Measurements from ENCODE around the gene AKAP13. TPM values are rescaled to one million over a fixed set of nuclear protein-coding genes. Genes with fewer than 3 reads are reported as not detected.

AKAP13 gene
- total and polyA plus RNA-seq, 3 donors from 2014 or later: 79.5 to 207 (median 187) TPM

DNA sequence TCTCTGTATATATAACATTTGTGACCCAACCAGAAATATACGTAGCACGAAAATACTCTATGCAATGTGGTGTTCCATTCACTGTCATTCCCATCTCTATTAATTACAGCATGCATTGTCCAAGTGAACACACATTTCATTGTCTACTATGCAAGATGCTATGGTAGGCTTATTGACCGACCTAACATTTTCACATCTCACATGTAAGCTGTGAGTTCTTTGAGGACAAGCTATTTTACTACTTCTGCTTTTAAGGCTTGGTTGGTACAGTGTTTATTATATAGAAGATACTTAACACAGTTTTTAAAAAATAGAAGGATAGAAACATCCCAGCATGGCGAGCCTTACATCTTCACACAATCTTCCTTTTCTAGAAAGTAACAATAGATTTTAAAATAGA lies 249.9 kb downstream of the AKAP13 start:
- no peak overlapping the region for H3K4me3 ChIP-seq
- TF ChIP-seq, protein P1, sequence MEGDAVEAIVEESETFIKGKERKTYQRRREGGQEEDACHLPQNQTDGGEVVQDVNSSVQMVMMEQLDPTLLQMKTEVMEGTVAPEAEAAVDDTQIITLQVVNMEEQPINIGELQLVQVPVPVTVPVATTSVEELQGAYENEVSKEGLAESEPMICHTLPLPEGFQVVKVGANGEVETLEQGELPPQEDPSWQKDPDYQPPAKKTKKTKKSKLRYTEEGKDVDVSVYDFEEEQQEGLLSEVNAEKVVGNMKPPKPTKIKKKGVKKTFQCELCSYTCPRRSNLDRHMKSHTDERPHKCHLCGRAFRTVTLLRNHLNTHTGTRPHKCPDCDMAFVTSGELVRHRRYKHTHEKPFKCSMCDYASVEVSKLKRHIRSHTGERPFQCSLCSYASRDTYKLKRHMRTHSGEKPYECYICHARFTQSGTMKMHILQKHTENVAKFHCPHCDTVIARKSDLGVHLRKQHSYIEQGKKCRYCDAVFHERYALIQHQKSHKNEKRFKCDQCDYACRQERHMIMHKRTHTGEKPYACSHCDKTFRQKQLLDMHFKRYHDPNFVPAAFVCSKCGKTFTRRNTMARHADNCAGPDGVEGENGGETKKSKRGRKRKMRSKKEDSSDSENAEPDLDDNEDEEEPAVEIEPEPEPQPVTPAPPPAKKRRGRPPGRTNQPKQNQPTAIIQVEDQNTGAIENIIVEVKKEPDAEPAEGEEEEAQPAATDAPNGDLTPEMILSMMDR (IDR thresholded peaks at IDR 0.05): no peak
- no peak for TF ChIP-seq POLR2A (IDR thresholded peaks at IDR 0.05)
- no peak for DNase-seq
- no peaks in the 10 kb centered on the region for H3K36me3 ChIP-seq (ENCODE audit: low read depth, missing control alignments)
- 92 to 95% methylated on average over 4 of the region's 4 CpGs for WGBS, 2 donors
- H3K27me3 ChIP-seq: no peaks in the 10 kb centered on the region
- intact Hi-C loops (cut with DNase I; ENCODE audit: low total_unique reads): no loop called here
- peaks cover 6% of the 10 kb centered on the region for H3K4me1 ChIP-seq
- no peak overlapping the region for H3K27ac ChIP-seq
- no peaks in the 10 kb centered on the region for H3K9me3 ChIP-seq

DNA sequence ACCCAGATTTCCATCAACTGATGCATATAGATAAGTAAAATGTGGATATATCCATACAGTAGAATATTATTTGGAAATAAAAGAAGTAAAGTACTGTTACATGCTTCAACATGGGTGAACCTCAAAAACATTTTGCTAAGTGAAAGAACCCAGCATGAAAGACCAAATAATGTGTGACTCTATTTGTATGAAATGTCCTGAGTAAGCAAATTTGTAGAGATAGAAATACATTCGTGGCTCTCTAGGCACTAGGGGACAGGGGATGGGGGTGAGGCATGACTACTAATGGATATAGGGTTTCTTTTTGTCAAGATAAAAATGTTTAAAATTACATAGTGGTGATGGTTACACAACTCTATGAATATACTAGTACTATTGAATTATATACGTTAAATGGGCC lies 250.6 kb downstream of the AKAP13 start:
- no peak overlapping the region for H3K27ac ChIP-seq
- no peak for DNase-seq
- no peaks in the 10 kb centered on the region for H3K9me3 ChIP-seq
- H3K4me1 ChIP-seq: peaks cover 6% of the 10 kb centered on the region
- H3K27me3 ChIP-seq: no peaks in the 10 kb centered on the region
- intact Hi-C loops (cut with DNase I; ENCODE audit: low total_unique reads): no loop called here
- H3K4me3 ChIP-seq: no peak overlapping the region
- WGBS, 2 donors: 55 to 65% methylated on average over 2 of the region's 2 CpGs
- H3K36me3 ChIP-seq (ENCODE audit: low read depth, missing control alignments): no peaks in the 10 kb centered on the region
- no peak for TF ChIP-seq POLR2A (IDR thresholded peaks at IDR 0.05)
- TF ChIP-seq, protein P1 (IDR thresholded peaks at IDR 0.05): no peak

DNA sequence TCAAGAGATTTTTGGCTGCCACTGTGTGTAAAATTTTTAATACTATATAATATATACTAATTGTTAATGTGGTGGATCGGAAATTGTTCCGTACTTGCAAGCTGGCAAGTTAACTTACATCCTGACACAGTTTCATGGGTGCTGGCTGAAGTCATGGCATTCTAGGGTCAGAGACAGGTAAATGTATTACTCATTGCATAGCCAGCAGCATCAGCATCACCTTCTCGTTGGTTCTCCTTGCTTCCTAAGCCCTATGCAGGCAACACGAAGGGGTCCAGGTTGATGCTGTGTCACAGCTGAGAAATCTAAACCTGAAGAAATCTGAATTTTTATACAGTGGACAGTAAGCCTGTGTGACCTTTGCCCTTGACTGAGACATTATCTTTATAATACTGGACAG lies 251.6 kb downstream of the AKAP13 start:
- Histone ChIP-seq H3K27me3 (no peaks in the 10 kb centered on the region), H3K36me3 (ENCODE audit: low read depth, missing control alignments) (no peaks in the 10 kb centered on the region), H3K4me3 (no peak overlapping the region), H3K4me1 (peaks cover 5% of the 10 kb centered on the region), H3K9me3 (no peaks in the 10 kb centered on the region), H3K27ac (peak overlapping the region in 1 of 2 donors; percentile 16)
- 76 to 85% methylated on average over 4 of the region's 4 CpGs for WGBS, 2 donors
- intact Hi-C loops (cut with DNase I; ENCODE audit: low total_unique reads): no loop called here
- TF ChIP-seq, protein P1 (IDR thresholded peaks at IDR 0.05): no peak
- TF ChIP-seq POLR2A (IDR thresholded peaks at IDR 0.05): no peak
- DNase-seq: no peak

DNA sequence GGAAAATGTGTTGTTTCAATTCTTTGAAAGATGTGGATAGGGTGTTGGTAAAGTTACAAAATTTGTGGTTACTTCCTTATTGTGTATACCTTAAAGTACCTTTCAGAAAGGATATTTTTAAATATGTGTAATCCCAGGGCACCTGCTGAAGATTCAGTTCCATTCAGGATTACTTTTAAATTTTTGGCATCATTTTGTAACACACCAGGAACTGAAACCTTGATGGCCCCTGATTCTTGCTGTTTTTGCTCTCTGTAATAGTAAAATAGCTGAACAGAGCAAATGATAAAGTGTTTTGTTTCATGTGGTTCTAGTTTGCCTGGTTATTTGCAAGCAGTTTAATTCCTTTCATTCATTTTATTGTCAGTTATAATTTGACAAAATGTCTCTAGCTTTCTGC lies 253.5 kb downstream of the AKAP13 start:
- H3K27ac ChIP-seq: peak overlapping the region in 1 of 2 donors; percentile 36
- TF ChIP-seq, protein P1 (IDR thresholded peaks at IDR 0.05): no peak
- TF ChIP-seq POLR2A (IDR thresholded peaks at IDR 0.05): no peak

DNA sequence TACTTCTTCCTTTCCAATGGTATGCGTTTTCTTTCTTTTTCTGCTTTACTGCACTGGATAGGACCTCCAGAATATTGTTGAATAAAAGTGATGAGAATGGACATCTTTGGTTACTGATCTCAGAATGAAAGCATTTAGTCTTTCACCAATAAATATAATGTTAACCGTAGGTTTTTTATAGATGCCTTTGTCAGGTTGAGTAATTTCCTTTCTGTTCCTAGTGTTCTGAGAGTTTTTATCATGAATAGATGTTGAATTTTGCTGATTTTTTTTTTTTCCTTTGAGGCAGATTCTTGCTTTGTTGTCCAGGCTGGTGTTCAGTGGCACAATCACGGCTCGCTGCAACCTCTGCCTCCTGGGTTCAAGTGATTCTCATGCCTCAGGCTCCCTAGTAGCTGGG lies 255.9 kb downstream of the AKAP13 start:
- no peak for DNase-seq
- Histone ChIP-seq H3K4me1 (no peaks in the 10 kb centered on the region), H3K36me3 (ENCODE audit: low read depth, missing control alignments) (no peaks in the 10 kb centered on the region), H3K27ac (no peak overlapping the region), H3K27me3 (no peaks in the 10 kb centered on the region), H3K4me3 (no peak overlapping the region), H3K9me3 (no peaks in the 10 kb centered on the region)
- WGBS, 2 donors: 86 to 90% methylated on average over 4 of the region's 4 CpGs
- intact Hi-C loops (cut with DNase I; ENCODE audit: low total_unique reads): no loop called here
- TF ChIP-seq, protein P1 (IDR thresholded peaks at IDR 0.05): no peak
- no peak for TF ChIP-seq POLR2A (IDR thresholded peaks at IDR 0.05)

More for the DNA sequence above, 253.5 kb downstream of the AKAP13 start:
- no peak for DNase-seq
- Histone ChIP-seq H3K27me3 (no peaks in the 10 kb centered on the region), H3K36me3 (ENCODE audit: low read depth, missing control alignments) (no peaks in the 10 kb centered on the region), H3K4me3 (no peak overlapping the region), H3K4me1 (no peaks in the 10 kb centered on the region), H3K9me3 (no peaks in the 10 kb centered on the region)
- intact Hi-C loops (cut with DNase I; ENCODE audit: low total_unique reads): no loop called here

Data from testis (tissue), 3 donors.